Right cardiac atrium (tissue), 5 donors: ENCODE measurements around the gene B4GALT2. TPM values are rescaled to one million over a fixed set of nuclear protein-coding genes. Genes with fewer than 3 reads are reported as not detected.

Source experiments
- ATAC-seq, 2 donors: fragments of 200-7000 bp; cut with Tn5 transposase; one replicate each; pipeline versions ENCODE4 v1.8.0 to v1.9.1; 2020; ENCODE audit warnings: moderate library complexity in 2 of 2, mild to moderate bottlenecking in 1 of 2
- DNase-seq, 3 donors: peaks; one replicate each; pipeline ENCODE4 v3.0.0-alpha.2; 2020
- H3K27ac ChIP-seq: one replicate; pipeline ENCODE4 v1.5.1; 2013; ENCODE audit warnings: mild to moderate bottlenecking, low read length, control low read depth, moderate library complexity
- H3K27me3 ChIP-seq: one replicate; pipeline ENCODE4 v1.6.1; 2013; ENCODE audit not compliant: control insufficient read depth, insufficient read depth
- H3K4me1 ChIP-seq: one replicate; pipeline ENCODE4 v1.6.1; 2013; ENCODE audit warnings: low read length; ENCODE audit not compliant: control insufficient read depth, insufficient read depth
- H3K4me3 ChIP-seq: one replicate; pipeline ENCODE4 v1.5.1; 2013; ENCODE audit warnings: low read length, control low read depth
- H3K9me3 ChIP-seq: one replicate; pipeline ENCODE4 v1.6.1; 2013; ENCODE audit warnings: low read length; ENCODE audit not compliant: control insufficient read depth
- WGBS: extraction: QIAGEN DNeasy Blood & Tissue Kit; methylation state at CpG from one replicate; pipeline ENCODE4 v1.1.7; 2013; 5-methylcytosine and 5-hydroxymethylcytosine counted together
- intact Hi-C, 4 donors: fragments of 100-400 bp; cut with DNase I; formaldehyde crosslinking; loops; one replicate each; pipeline versions ENCODE4 v1.11.0 to v1.14.0; 2022 to 2023
- polyA plus RNA-seq: library from polyadenylated mRNA; stranded (reverse); fragments of 200-250 nt; gene quantifications from one replicate; pipeline ENCODE4 v1.2.3, GENCODE V29; 2013
- total RNA-seq, 4 donors: library from RNA; stranded (reverse); fragmentation: NEBNext Ultra II Directional; extraction: Animal tissue kit (Norgen Biotek cat#: 25700); gene quantifications; one replicate each; pipeline ENCODE4 v1.2.1, GENCODE V29; 2021
- donor health status: healthy with polysubstance abuse.
- donor health status: DM: no; HTN: yes; CAD: no.
- donor health status: DM: no; HTN: no; CAD: no.
- donor health status: DM: no; HTN: yes; CAD: no; lungs with severe emphysema.
- donor health status: DM: yes; HTN: yes; CAD: no.

B4GALT2 gene
- total and polyA plus RNA-seq, 5 donors, result 29.3 to 39.1 (median 34.4) TPM

GRCh38 chr1:44033756-44034155 is 54.7 kb downstream of the B4GALT2 start:
- H3K27ac ChIP-seq, result no peak overlapping the region
- H3K27me3 ChIP-seq, result no peaks in the 10 kb centered on the region
- ATAC-seq, result no peak
- H3K4me1 ChIP-seq, result peaks cover 9% of the 10 kb centered on the region
- intact Hi-C loops, result loop anchor here in 2 of 4 donors (5.0 to 10.0 kb wide), 2 partner anchors 36 to 269 kb away; no protein-coding TSS in a partner anchor
- no peak for DNase-seq
- no peak overlapping the region for H3K4me3 ChIP-seq
- WGBS, result 70% methylated on average over 8 of the region's 8 CpGs
- no peaks in the 10 kb centered on the region for H3K9me3 ChIP-seq

- Histone ChIP-seq H3K4me3 (no peak overlapping the region), H3K27ac (no peak overlapping the region), H3K9me3 (no peaks in the 10 kb centered on the region), H3K27me3 (no peaks in the 10 kb centered on the region), H3K4me1 (peaks cover 9% of the 10 kb centered on the region)
- intact Hi-C loops, result loop anchor here in 2 of 4 donors (5.0 to 10.0 kb wide), 2 partner anchors 37 to 270 kb away; no protein-coding TSS in a partner anchor
- ATAC-seq (no peak), DNase-seq (no peak)
- WGBS, result 94% methylated on average over 4 of the region's 4 CpGs
Measured at GRCh38 chr1:44034423-44034822, 55.4 kb downstream of the B4GALT2 start.

GRCh38 chr1:44034976-44035716 is 56.1 kb downstream of the B4GALT2 start:
- ATAC-seq (no peak), DNase-seq (no peak)
- Histone ChIP-seq H3K27ac (no peak overlapping the region), H3K27me3 (no peaks in the 10 kb centered on the region), H3K4me3 (no peak overlapping the region), H3K9me3 (no peaks in the 10 kb centered on the region), H3K4me1 (peaks cover 9% of the 10 kb centered on the region)
- WGBS, result 66% methylated on average over 11 of the region's 11 CpGs
- intact Hi-C loops, result loop anchor here in 3 of 4 donors (5.0 to 10.0 kb wide), 4 partner anchors 33 to 270 kb away; no protein-coding TSS in a partner anchor

- WGBS, result 23% methylated on average over 8 of the region's 8 CpGs
- peaks cover 9% of the 10 kb centered on the region for H3K4me1 ChIP-seq
Measured at GRCh38 chr1:44035726-44036408, 56.9 kb downstream of the B4GALT2 start.

GRCh38 chr1:44036409-44037139 is 57.6 kb downstream of the B4GALT2 start:
- peaks cover 9% of the 10 kb centered on the region for H3K4me1 ChIP-seq
- intact Hi-C loops, result loop anchor here in 3 of 4 donors (5.0 to 10.0 kb wide), 3 partner anchors 34 to 272 kb away; no protein-coding TSS in a partner anchor
- DNase-seq, result peak; percentile 67 to 80 (median 76)

More at GRCh38 chr1:44035726-44036408, 56.9 kb downstream of the B4GALT2 start:
- Histone ChIP-seq H3K9me3 (no peaks in the 10 kb centered on the region), H3K27ac (peak overlapping the region; percentile 2), H3K4me3 (no peak overlapping the region), H3K27me3 (no peaks in the 10 kb centered on the region)
- intact Hi-C loops, result loop anchor here in 3 of 4 donors (5.0 to 10.0 kb wide), 3 partner anchors 34 to 271 kb away; no protein-coding TSS in a partner anchor
- peak; percentile 56 to 78 (median 72) for DNase-seq
- peak; percentile 50 to 63 for ATAC-seq

GRCh38 chr1:44037154-44037553 is 58.1 kb downstream of the B4GALT2 start:
- ATAC-seq, result no peak
- DNase-seq, result no peak
- no peaks in the 10 kb centered on the region for H3K27me3 ChIP-seq
- H3K9me3 ChIP-seq, result no peaks in the 10 kb centered on the region
- intact Hi-C loops, result loop anchor here in 3 of 4 donors (5.0 to 10.0 kb wide), 3 partner anchors 35 to 272 kb away; no protein-coding TSS in a partner anchor
- no peak overlapping the region for H3K27ac ChIP-seq
- 59% methylated on average over 5 of the region's 5 CpGs for WGBS
- no peak overlapping the region for H3K4me3 ChIP-seq
- peaks cover 9% of the 10 kb centered on the region for H3K4me1 ChIP-seq

More at GRCh38 chr1:44036409-44037139, 57.6 kb downstream of the B4GALT2 start:
- Histone ChIP-seq H3K27ac (no peak overlapping the region), H3K4me3 (no peak overlapping the region), H3K27me3 (no peaks in the 10 kb centered on the region), H3K9me3 (no peaks in the 10 kb centered on the region)
- 15% methylated on average over 6 of the region's 6 CpGs for WGBS
- peak; percentile 58 to 72 for ATAC-seq

GRCh38 chr1:44038876-44039657 is 60.1 kb downstream of the B4GALT2 start:
- DNase-seq (no peak), ATAC-seq (no peak)
- Histone ChIP-seq H3K27ac (no peak overlapping the region), H3K4me1 (peaks cover 9% of the 10 kb centered on the region), H3K9me3 (no peaks in the 10 kb centered on the region), H3K27me3 (no peaks in the 10 kb centered on the region), H3K4me3 (no peak overlapping the region)
- intact Hi-C loops, result loop anchor here in 3 of 4 donors (5.0 to 10.0 kb wide), 3 partner anchors 37 to 274 kb away; no protein-coding TSS in a partner anchor
- 85% methylated on average over 2 of the region's 2 CpGs for WGBS

GRCh38 chr1:44040418-44040817 is 61.4 kb downstream of the B4GALT2 start:
- intact Hi-C loops, result loop anchor here in 1 of 4 donors (5.0 kb wide), 1 partner anchor 513 kb away; no protein-coding TSS in a partner anchor
- Histone ChIP-seq H3K4me3 (no peak overlapping the region), H3K4me1 (peaks cover 5% of the 10 kb centered on the region), H3K27ac (no peak overlapping the region), H3K27me3 (no peaks in the 10 kb centered on the region), H3K9me3 (no peaks in the 10 kb centered on the region)
- WGBS, result 79% methylated on average over 2 of the region's 2 CpGs
- DNase-seq (no peak), ATAC-seq (no peak)
